ENCODE data around the gene ZNF506.

GRCh38 chr19:19744641-19745040, 76.9 kb downstream of the ZNF506 start:
- TF ChIP-seq CTCF (conservative IDR thresholded peaks at IDR 0.05; ENCODE audit: low read depth in 2 of 2) (no peak), REST (IDR thresholded peaks at IDR 0.05; ENCODE audit: unreplicated experiment) (no peak), EZH2phosphoT487 (IDR thresholded peaks at IDR 0.05; ENCODE audit: unreplicated experiment) (no peak), CREB1 (CRISPR knock-in tag; IDR thresholded peaks at IDR 0.05; ENCODE audit: low read depth) (no peak), POLR2AphosphoS5 (IDR thresholded peaks at IDR 0.05; ENCODE audit: low read depth) (no peak), JUNB (IDR thresholded peaks at IDR 0.05; ENCODE audit: unreplicated experiment) (no peak), NANOG (IDR thresholded peaks at IDR 0.05; ENCODE audit: borderline replicate concordance) (no peak), EZH2 (IDR thresholded peaks at IDR 0.05; ENCODE audit: low read depth, unreplicated experiment) (no peak), ZNF114 (CRISPR knock-in tag; IDR thresholded peaks at IDR 0.05) (no peak)
- TF ChIP-seq, protein P1, sequence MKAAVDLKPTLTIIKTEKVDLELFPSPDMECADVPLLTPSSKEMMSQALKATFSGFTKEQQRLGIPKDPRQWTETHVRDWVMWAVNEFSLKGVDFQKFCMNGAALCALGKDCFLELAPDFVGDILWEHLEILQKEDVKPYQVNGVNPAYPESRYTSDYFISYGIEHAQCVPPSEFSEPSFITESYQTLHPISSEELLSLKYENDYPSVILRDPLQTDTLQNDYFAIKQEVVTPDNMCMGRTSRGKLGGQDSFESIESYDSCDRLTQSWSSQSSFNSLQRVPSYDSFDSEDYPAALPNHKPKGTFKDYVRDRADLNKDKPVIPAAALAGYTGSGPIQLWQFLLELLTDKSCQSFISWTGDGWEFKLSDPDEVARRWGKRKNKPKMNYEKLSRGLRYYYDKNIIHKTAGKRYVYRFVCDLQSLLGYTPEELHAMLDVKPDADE (IDR thresholded peaks at IDR 0.05): no peak
- TF ChIP-seq, protein P2, sequence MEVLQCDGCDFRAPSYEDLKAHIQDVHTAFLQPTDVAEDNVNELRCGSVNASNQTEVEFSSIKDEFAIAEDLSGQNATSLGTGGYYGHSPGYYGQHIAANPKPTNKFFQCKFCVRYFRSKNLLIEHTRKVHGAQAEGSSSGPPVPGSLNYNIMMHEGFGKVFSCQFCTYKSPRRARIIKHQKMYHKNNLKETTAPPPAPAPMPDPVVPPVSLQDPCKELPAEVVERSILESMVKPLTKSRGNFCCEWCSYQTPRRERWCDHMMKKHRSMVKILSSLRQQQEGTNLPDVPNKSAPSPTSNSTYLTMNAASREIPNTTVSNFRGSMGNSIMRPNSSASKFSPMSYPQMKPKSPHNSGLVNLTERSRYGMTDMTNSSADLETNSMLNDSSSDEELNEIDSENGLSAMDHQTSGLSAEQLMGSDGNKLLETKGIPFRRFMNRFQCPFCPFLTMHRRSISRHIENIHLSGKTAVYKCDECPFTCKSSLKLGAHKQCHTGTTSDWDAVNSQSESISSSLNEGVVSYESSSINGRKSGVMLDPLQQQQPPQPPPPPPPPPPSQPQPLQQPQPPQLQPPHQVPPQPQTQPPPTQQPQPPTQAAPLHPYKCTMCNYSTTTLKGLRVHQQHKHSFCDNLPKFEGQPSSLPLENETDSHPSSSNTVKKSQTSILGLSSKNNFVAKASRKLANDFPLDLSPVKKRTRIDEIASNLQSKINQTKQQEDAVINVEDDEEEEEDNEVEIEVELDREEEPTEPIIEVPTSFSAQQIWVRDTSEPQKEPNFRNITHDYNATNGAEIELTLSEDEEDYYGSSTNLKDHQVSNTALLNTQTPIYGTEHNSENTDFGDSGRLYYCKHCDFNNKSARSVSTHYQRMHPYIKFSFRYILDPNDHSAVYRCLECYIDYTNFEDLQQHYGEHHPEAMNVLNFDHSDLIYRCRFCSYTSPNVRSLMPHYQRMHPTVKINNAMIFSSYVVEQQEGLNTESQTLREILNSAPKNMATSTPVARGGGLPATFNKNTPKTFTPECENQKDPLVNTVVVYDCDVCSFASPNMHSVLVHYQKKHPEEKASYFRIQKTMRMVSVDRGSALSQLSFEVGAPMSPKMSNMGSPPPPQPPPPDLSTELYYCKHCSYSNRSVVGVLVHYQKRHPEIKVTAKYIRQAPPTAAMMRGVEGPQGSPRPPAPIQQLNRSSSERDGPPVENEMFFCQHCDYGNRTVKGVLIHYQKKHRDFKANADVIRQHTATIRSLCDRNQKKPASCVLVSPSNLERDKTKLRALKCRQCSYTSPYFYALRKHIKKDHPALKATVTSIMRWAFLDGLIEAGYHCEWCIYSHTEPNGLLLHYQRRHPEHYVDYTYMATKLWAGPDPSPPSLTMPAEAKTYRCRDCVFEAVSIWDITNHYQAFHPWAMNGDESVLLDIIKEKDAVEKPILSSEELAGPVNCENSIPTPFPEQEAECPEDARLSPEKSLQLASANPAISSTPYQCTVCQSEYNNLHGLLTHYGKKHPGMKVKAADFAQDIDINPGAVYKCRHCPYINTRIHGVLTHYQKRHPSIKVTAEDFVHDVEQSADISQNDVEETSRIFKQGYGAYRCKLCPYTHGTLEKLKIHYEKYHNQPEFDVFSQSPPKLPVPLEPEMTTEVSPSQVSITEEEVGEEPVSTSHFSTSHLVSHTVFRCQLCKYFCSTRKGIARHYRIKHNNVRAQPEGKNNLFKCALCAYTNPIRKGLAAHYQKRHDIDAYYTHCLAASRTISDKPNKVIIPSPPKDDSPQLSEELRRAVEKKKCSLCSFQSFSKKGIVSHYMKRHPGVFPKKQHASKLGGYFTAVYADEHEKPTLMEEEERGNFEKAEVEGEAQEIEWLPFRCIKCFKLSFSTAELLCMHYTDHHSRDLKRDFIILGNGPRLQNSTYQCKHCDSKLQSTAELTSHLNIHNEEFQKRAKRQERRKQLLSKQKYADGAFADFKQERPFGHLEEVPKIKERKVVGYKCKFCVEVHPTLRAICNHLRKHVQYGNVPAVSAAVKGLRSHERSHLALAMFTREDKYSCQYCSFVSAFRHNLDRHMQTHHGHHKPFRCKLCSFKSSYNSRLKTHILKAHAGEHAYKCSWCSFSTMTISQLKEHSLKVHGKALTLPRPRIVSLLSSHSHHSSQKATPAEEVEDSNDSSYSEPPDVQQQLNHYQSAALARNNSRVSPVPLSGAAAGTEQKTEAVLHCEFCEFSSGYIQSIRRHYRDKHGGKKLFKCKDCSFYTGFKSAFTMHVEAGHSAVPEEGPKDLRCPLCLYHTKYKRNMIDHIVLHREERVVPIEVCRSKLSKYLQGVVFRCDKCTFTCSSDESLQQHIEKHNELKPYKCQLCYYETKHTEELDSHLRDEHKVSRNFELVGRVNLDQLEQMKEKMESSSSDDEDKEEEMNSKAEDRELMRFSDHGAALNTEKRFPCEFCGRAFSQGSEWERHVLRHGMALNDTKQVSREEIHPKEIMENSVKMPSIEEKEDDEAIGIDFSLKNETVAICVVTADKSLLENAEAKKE (CRISPR knock-in tag; IDR thresholded peaks at IDR 0.05): no peak

All from GM23338 (cell line).